H1 (cell line): Measurements from ENCODE around the gene TANC1.

ENCODE experiments used
- BACH1 ChIP-seq: IDR thresholded peaks from 2 replicates; pipeline ENCODE4 v1.6.1; 2012; ENCODE audit warnings: low read length, improper control_type of control experiment
- CHD1 ChIP-seq: IDR thresholded peaks from 2 replicates; pipeline ENCODE4 v1.6.1; 2012; ENCODE audit warnings: low read depth, low read length, improper control_type of control experiment
- CREB1 ChIP-seq: IDR thresholded peaks from 2 replicates; pipeline ENCODE4 v1.6.1; 2012; ENCODE audit warnings: inconsistent platforms
- EGR1 ChIP-seq: IDR thresholded peaks from 2 replicates; pipeline ENCODE4 v1.6.1; 2011; ENCODE audit warnings: low read depth, low read length, borderline replicate concordance
- EP300 ChIP-seq, 2 experiments: IDR thresholded peaks; 1 replicate in 1 of 2; 2 replicates in 1 of 2; pipeline ENCODE4 v1.6.1; 2011 to 2012; ENCODE audit warnings: low read depth in 2 of 2, low read length in 2 of 2, mild to moderate bottlenecking in 2 of 2, borderline replicate concordance in 1 of 2, inconsistent platforms in 1 of 2, moderate library complexity in 1 of 2
- EZH2 ChIP-seq: fragments of 200-600 bp; sonication (generic); IDR thresholded peaks from 2 replicates; pipeline ENCODE4 v1.7.1; 2012; ENCODE audit warnings: low read depth, mild to moderate bottlenecking, moderate library complexity, low read length, inconsistent platforms; ENCODE audit not compliant: severe bottlenecking
- POLR2A ChIP-seq, 2 experiments: IDR thresholded peaks; 1 replicate in 1 of 2; 2 replicates in 1 of 2; pipeline ENCODE4 v1.6.1; 2011; ENCODE audit warnings: low read depth in 2 of 2, low read length in 2 of 2, mild to moderate bottlenecking in 2 of 2; ENCODE audit errors: control extremely low read depth in 1 of 2
- POLR2AphosphoS5 ChIP-seq: IDR thresholded peaks from 2 replicates; pipeline ENCODE4 v1.6.1; 2011; ENCODE audit warnings: low read depth, low read length
- SAP30 ChIP-seq: fragments of 300-600 bp; sonication (generic); IDR thresholded peaks from 2 replicates; pipeline ENCODE4 v1.7.1; 2012; ENCODE audit warnings: low read length, moderate library complexity, mild to moderate bottlenecking, inconsistent platforms; ENCODE audit not compliant: insufficient read depth, insufficient replicate concordance
- SIN3A ChIP-seq, 2 experiments: IDR thresholded peaks in 1 of 2; conservative IDR thresholded peaks in 1 of 2; 2 replicates each; pipeline ENCODE4 v1.6.1; 2011 to 2012; ENCODE audit warnings: low read length in 2 of 2, improper control_type of control experiment in 1 of 2, low read depth in 1 of 2, mild to moderate bottlenecking in 1 of 2
- SIX5 ChIP-seq: IDR thresholded peaks from 2 replicates; pipeline ENCODE4 v1.6.1; 2011; ENCODE audit warnings: mild to moderate bottlenecking, low read depth, low read length
- SUZ12 ChIP-seq: fragments of 200-600 bp; sonication (generic); IDR thresholded peaks from 2 replicates; pipeline ENCODE4 v1.6.1; 2012; ENCODE audit warnings: mild to moderate bottlenecking, inconsistent platforms, low read length, moderate library complexity, mixed read lengths
- TF ChIP-seq, protein P1 (sequence below), 3 experiments: IDR thresholded peaks; 1 replicate in 2 of 3; 2 replicates in 1 of 3; pipeline versions ENCODE4 v1.5.1 to v1.6.1; 2011; ENCODE audit warnings: low read length in 3 of 3, mild to moderate bottlenecking in 3 of 3, inconsistent platforms in 2 of 3, low read depth in 1 of 3, moderate library complexity in 1 of 3; ENCODE audit not compliant: insufficient read depth in 1 of 3; ENCODE audit errors: control extremely low read depth in 1 of 3

DNA sequence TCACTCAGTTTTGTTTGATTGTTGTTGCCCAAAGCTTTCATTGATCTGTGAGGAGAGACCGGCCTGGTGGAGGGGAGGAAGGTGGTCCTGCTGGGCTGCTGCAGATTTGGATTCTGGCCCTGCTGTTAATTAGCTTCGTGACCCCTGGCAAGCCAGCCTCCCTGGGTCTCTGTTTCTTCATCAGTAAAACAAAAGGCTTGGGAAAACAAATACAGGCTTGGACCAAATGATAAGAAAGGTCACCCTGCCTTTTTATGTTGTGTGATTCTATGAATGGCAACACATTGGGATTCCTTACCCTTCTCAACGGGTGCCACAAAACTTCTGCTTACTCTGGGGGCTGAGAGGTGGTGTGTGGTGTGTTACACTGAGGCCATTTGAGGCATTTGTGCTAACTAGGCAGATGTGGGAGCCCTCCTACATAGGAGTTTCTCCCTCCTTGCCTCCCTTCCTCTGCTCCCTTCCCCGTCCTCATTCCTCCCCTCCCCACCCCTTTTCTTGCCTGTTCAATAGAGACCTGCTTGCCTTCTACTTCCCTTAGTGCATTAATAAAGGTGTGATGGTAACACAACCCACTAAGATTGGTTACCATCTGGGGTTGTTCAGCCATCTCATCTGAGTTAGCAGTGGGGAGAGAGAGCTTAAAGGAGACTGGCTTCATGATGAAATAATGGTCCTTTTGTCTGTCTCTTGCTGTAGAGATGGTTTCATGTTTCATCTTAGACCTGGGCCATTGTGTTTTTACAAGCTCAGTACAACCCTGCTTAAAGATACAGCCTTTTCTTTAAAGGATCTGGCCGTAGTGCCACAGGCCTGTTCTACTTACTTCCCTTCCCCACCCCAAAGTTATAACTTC, 96.2 kb downstream of the TANC1 start:
- TF ChIP-seq, protein P1, sequence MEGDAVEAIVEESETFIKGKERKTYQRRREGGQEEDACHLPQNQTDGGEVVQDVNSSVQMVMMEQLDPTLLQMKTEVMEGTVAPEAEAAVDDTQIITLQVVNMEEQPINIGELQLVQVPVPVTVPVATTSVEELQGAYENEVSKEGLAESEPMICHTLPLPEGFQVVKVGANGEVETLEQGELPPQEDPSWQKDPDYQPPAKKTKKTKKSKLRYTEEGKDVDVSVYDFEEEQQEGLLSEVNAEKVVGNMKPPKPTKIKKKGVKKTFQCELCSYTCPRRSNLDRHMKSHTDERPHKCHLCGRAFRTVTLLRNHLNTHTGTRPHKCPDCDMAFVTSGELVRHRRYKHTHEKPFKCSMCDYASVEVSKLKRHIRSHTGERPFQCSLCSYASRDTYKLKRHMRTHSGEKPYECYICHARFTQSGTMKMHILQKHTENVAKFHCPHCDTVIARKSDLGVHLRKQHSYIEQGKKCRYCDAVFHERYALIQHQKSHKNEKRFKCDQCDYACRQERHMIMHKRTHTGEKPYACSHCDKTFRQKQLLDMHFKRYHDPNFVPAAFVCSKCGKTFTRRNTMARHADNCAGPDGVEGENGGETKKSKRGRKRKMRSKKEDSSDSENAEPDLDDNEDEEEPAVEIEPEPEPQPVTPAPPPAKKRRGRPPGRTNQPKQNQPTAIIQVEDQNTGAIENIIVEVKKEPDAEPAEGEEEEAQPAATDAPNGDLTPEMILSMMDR (IDR thresholded peaks at IDR 0.05; ENCODE audit: control extremely low read depth in 1 of 3, insufficient read depth in 1 of 3, low read depth in 1 of 3, low read length in 3 of 3): no peak
- TF ChIP-seq SUZ12 (no peak), POLR2A (IDR thresholded peaks at IDR 0.05; ENCODE audit: control extremely low read depth in 1 of 2, low read depth in 2 of 2, low read length in 2 of 2) (no peak), EGR1 (no peak), EZH2 (no peak), CREB1 (no peak), EP300 (IDR thresholded peaks at IDR 0.05; ENCODE audit: borderline replicate concordance in 1 of 2, low read depth in 2 of 2, low read length in 2 of 2) (no peak), SIN3A (conservative IDR thresholded peaks at IDR 0.05 in 1 of 2, IDR thresholded peaks at IDR 0.05 in 1 of 2; ENCODE audit: low read depth in 1 of 2, low read length in 2 of 2) (no peak), SIX5 (no peak), POLR2AphosphoS5 (no peak), CHD1 (no peak), BACH1 (no peak), SAP30 (no peak)
